Astrocyte of the spinal cord (primary cell): Measurements from ENCODE around the gene B3GALT6.

ENCODE experiments used
- DNase-seq: peaks from one replicate; pipeline ENCODE4 v3.0.0; 2011; ENCODE audit warnings: low read depth, low spot score
- H3K4me3 ChIP-seq: 2 replicates; pipeline ENCODE4 v1.5.1; 2011; ENCODE audit warnings: low read depth, mild to moderate bottlenecking, low read length, moderate library complexity
- in situ Hi-C: cut with HindIII; loops from 2 replicates; pipeline ENCODE4 v1.10.0; 2017; ENCODE audit warnings: low sequenced_read_pairs
- TF ChIP-seq, protein P1 (sequence below): IDR thresholded peaks from 2 replicates; pipeline ENCODE4 v1.5.1; 2012; ENCODE audit warnings: low read depth, mild to moderate bottlenecking, low read length, inconsistent platforms

Gene B3GALT6

GRCh38 chr1:1217621-1218523, 14.2 kb upstream of the B3GALT6 start:
- TF ChIP-seq, protein P1, sequence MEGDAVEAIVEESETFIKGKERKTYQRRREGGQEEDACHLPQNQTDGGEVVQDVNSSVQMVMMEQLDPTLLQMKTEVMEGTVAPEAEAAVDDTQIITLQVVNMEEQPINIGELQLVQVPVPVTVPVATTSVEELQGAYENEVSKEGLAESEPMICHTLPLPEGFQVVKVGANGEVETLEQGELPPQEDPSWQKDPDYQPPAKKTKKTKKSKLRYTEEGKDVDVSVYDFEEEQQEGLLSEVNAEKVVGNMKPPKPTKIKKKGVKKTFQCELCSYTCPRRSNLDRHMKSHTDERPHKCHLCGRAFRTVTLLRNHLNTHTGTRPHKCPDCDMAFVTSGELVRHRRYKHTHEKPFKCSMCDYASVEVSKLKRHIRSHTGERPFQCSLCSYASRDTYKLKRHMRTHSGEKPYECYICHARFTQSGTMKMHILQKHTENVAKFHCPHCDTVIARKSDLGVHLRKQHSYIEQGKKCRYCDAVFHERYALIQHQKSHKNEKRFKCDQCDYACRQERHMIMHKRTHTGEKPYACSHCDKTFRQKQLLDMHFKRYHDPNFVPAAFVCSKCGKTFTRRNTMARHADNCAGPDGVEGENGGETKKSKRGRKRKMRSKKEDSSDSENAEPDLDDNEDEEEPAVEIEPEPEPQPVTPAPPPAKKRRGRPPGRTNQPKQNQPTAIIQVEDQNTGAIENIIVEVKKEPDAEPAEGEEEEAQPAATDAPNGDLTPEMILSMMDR = no peak
- in situ Hi-C loops = no loop called here
- no peak for DNase-seq
- H3K4me3 ChIP-seq = no peak overlapping the region

DNA sequence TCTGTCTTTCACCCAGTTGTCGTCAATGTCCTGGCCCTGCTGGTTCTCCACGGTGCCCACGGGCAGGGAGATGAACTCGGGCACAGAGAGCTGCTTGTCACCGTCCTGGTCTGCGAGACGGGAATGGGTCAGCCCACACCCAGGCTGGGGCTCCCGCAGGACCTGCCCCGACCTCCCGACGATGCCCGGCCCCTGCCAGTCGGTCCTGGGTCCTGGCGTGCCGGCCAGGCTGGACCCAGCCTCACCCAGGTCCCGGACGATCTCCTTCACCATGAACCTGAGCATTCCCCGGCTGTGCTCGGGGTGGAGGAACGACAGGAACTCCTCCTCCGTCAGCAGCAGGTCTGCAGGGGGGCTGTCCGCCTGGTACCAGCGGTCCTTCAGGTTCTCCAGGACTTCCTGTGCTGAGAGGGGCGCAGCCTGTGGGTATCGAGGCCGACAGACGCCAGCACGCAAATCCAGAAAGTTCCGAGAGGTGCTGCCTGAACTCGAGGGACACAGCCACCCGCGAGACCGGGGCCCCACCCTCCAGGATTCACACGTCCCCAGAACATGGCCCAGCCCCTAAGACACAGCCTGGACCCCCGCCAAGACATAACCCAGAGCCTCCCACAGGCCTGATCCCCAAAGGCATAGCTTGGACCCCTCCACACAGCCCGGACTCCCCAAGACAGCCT, 13.4 kb upstream of the B3GALT6 start:
- TF ChIP-seq, protein P1 = no peak
- in situ Hi-C loops = no loop called here
- no peak overlapping the region for H3K4me3 ChIP-seq
- no peak for DNase-seq

DNA sequence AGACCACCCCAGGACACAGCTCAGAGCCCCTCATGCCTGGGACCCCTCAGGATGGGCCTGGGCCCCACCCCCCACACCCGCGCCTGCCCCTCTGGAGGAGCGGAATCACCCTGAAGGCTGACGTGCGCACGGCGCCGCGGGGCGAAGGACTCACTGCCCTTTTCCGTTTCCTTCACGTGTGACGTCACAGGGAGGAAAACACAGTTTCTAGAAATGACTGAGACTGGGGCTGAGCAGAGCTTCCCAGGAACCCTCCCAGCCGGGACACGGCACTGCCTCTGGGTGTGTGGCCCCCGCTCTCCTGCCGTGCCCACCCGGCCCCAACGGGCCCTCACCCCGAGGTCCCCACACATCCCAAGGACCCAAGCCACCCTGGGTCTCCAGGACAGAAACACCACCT, 12.7 kb upstream of the B3GALT6 start:
- H3K4me3 ChIP-seq = no peak overlapping the region
- no peak for DNase-seq
- TF ChIP-seq, protein P1 = no peak
- in situ Hi-C loops = no loop called here

- no peak for DNase-seq
- TF ChIP-seq, protein P1 = no peak
- no peak overlapping the region for H3K4me3 ChIP-seq
- in situ Hi-C loops = no loop called here
These were observed 11.8 kb upstream of the B3GALT6 start for GRCh38 chr1:1220197-1220596.

DNA sequence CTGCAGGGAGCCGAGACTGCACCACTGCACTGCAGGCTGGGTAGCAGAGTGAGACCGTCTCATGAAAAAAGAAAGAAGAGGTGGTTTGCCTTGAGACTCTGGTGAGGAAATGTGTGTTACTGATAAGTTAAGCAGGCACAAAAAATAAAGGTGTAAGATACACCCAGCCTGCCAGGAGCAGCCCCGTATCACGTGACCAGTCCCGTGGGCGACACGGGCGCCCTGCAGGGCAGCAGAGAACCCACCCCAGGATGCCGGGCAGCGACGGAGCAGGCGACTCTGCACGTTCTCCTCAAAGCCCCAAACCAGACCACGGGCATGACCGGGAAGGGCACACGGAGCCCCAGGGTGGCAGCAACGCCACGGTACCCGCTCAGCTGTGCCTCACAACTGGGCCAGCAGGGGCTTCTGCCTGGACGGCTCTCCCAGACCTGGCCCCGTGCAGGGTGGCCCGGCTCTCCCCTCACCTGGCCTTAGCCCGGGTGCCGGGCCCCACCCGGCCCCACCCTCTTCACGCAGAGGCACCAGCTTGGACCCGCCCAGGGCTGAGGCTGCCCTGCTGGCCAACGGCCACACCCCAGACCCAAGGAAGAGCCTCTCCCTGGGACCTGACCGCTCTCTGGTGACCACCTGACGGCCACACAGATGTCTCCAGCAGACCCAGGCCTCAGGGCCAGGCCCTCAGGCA, 10.0 kb upstream of the B3GALT6 start:
- TF ChIP-seq, protein P1 = no peak
- DNase-seq = no peak
- in situ Hi-C loops = no loop called here
- H3K4me3 ChIP-seq = no peak overlapping the region

- in situ Hi-C loops = no loop called here
- TF ChIP-seq, protein P1 = no peak
- H3K4me3 ChIP-seq = no peak overlapping the region
- no peak for DNase-seq
These were observed 9.3 kb upstream of the B3GALT6 start for GRCh38 chr1:1222575-1223225.
